Mucosa of rectum (tissue), 2 donors: ENCODE data around the gene ARFGAP3.

ENCODE experiments used
- H3K27ac ChIP-seq, 2 donors: one replicate each; pipeline ENCODE4 v1.7.0; 2013; ENCODE audit warnings: inconsistent platforms in 2 of 2, low read depth in 2 of 2, low read length in 2 of 2
- H3K27me3 ChIP-seq, 2 donors: one replicate each; pipeline ENCODE4 v1.7.0; 2013; ENCODE audit warnings: low read length in 2 of 2; ENCODE audit not compliant: control insufficient read depth in 2 of 2, insufficient read depth in 2 of 2
- H3K36me3 ChIP-seq, 2 donors: one replicate each; pipeline ENCODE4 v1.7.0; 2013; ENCODE audit warnings: low read length in 2 of 2; ENCODE audit not compliant: control insufficient read depth in 2 of 2, insufficient read depth in 2 of 2
- H3K4me1 ChIP-seq, 2 donors: one replicate each; pipeline ENCODE4 v1.7.0; 2013; ENCODE audit warnings: low read length in 2 of 2, mild to moderate bottlenecking in 1 of 2; ENCODE audit not compliant: control insufficient read depth in 2 of 2, insufficient read depth in 2 of 2
- H3K4me3 ChIP-seq, 2 donors: one replicate each; pipeline ENCODE4 v1.7.0; 2013; ENCODE audit warnings: low read length in 2 of 2
- H3K9ac ChIP-seq, 2 donors: one replicate each; pipeline ENCODE4 v1.7.0; 2013; ENCODE audit warnings: low read length in 2 of 2, low read depth in 1 of 2, mild to moderate bottlenecking in 1 of 2
- H3K9me3 ChIP-seq, 2 donors: one replicate each; pipeline ENCODE4 v1.7.0; 2013; ENCODE audit warnings: low read length in 2 of 2; ENCODE audit not compliant: control insufficient read depth in 2 of 2
- donor health status: healthy.
- donor health status: Normal muscosa, but diverticular disease.

Gene ARFGAP3

DNA sequence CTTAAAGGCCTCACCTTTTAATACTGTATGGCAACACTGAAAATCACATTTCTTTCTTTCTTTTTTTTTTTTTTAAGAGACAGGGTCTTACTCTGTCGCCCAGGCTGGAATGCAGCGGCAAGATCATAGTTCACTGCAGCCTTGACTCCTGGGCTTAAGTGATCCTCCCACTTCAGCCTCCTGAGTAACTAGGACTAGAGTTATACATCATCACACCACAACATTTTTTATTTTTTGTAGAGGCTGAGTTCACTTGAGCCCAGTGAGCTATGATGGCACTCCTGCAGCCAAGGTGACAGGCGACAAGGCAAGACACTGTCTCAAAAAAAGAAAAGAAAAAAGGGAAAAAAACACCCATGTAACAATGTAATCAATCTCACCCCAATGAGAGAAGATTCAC lies 10.0 kb downstream of the ARFGAP3 start:
- no peak overlapping the region for H3K27ac ChIP-seq
- no peaks in the 10 kb centered on the region for H3K27me3 ChIP-seq
- H3K36me3 ChIP-seq = peaks cover 9 to 13% of the 10 kb centered on the region in 2 donors
- no peaks in the 10 kb centered on the region for H3K9me3 ChIP-seq
- no peak overlapping the region for H3K9ac ChIP-seq
- H3K4me3 ChIP-seq = no peak overlapping the region
- H3K4me1 ChIP-seq = peaks cover 0 to 14% of the 10 kb centered on the region in 2 donors

DNA sequence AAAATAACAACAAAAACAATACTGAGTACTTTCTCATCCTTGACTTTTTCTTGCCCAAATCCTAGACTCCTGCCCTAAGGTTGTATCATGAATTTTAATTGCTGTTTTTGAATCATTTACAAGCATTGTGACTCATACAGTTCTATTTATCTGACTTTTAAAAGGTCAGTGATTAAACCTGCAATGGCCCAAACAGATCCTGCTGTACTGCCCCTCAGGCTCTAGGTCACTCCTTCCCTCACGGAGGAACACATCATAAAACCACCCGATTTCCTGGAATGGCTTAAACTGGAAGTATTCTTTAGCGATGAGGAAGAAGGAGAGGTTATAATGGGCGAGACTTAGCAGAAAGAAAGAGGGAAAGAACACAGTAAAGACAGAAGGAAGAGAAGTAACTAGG lies 12.3 kb downstream of the ARFGAP3 start:
- Histone ChIP-seq H3K27ac (peak overlapping the region; percentile 45 to 65), H3K9ac (no peak overlapping the region), H3K4me3 (peak overlapping the region in 1 of 2 donors; percentile 22), H3K36me3 (peaks cover 12 to 24% of the 10 kb centered on the region in 2 donors), H3K4me1 (peaks cover 0 to 14% of the 10 kb centered on the region in 2 donors), H3K27me3 (no peaks in the 10 kb centered on the region), H3K9me3 (no peaks in the 10 kb centered on the region)

DNA sequence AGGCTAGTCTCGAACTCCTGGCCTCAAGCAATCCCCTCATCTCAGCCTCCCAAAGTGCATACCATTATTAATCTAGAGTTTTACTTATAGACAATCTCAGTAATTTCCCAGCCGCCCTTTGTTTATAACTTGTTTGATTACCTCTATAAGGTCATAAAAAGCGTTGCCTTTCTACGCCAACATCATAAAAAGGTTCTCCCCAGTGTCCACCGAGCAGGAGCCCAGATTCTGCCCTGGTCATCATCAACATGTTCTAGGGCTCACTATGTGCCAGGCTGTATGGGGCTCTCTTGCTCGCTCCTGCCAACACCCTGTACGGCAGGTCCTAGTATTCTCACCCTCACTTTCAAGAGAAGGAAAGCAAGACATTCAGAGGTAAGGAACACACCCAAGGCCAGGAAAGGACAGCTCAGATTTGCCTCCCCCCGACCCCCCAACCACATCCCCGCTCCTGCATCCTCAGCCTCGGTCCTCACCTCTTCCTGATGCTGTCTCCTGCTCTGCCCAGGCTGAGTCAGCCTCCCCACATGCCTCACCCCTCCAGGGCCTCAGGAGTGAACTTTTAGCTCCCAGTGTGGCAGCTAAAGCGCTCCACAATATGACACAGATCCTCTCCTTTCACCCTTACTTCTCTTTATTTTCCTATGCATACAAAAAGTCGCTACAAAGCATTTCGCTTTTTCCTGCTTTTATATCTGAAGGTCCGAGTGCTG lies 14.3 kb downstream of the ARFGAP3 start:
- H3K4me1 ChIP-seq = peaks cover 0 to 14% of the 10 kb centered on the region in 2 donors
- no peaks in the 10 kb centered on the region for H3K9me3 ChIP-seq
- no peak overlapping the region for H3K4me3 ChIP-seq
- peak overlapping the region in 1 of 2 donors; percentile 11 for H3K27ac ChIP-seq
- H3K36me3 ChIP-seq = peaks cover 12 to 26% of the 10 kb centered on the region in 2 donors
- no peak overlapping the region for H3K9ac ChIP-seq
- no peaks in the 10 kb centered on the region for H3K27me3 ChIP-seq

DNA sequence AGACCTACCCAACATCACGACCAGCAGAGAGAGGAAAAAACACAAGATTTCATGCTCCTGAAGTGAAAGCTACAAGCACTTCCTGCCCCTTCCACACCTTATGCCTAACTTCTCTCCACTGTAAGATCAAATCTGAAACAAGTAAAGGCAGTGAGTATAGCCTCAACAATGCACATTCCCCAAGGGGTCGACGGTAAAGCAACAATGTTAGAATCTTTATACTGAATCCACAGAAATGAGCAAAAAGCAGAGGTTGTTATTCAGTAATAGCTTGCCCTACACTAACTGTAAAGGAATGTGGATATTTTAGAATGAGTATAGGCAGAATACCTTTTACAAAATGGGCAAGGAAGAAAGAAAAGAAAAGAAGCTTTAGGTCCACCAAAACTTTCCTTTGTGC lies 15.6 kb downstream of the ARFGAP3 start:
- Histone ChIP-seq H3K9ac (no peak overlapping the region), H3K9me3 (no peaks in the 10 kb centered on the region), H3K36me3 (peaks cover 11 to 23% of the 10 kb centered on the region in 2 donors), H3K4me3 (no peak overlapping the region), H3K4me1 (peaks cover 0 to 14% of the 10 kb centered on the region in 2 donors), H3K27me3 (no peaks in the 10 kb centered on the region), H3K27ac (no peak overlapping the region)

DNA sequence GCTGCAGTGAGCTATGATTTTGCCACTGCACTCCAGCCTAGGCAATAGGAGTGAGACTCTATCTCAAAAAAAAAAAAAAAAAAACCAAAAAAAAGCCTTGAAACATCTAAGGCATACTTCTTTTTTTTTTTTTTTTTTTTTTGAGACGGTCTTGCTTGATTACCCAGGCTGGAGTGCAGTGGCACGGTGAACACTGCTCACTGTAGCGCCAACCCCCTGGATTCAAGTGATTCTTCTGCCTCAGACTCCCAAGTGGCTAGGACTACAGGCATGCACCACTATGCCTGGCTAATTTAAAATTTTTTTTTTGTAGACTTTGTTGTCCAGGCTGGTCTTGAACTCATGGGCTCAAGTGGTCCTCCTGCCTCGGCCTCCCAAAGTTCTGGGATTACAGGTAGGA lies 19.5 kb downstream of the ARFGAP3 start:
- Histone ChIP-seq H3K27me3 (no peaks in the 10 kb centered on the region), H3K9ac (no peak overlapping the region), H3K27ac (no peak overlapping the region), H3K4me3 (no peak overlapping the region), H3K36me3 (peaks cover 17 to 43% of the 10 kb centered on the region in 2 donors), H3K4me1 (peaks cover 0 to 3% of the 10 kb centered on the region in 2 donors), H3K9me3 (no peaks in the 10 kb centered on the region)

DNA sequence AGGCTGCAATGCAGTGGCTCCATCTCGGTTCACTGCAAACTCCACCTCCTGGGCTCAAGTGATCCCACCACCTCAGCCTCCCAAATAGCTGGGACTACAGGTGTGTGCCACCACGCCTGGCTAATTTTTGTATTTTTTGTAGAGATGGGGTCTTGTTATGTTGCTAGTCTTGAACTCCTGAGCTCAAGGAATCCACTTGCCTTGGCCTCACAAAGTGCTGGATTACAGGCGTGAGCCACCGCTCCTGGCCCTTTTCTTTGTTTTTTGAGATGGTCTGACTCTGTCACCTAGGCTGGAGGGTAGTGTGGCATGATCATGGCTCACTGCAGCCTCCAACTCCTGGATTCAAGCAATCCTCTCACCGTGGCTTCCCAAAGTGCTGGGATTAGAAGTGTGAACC lies 21.0 kb downstream of the ARFGAP3 start:
- H3K4me1 ChIP-seq = no peaks in the 10 kb centered on the region
- no peaks in the 10 kb centered on the region for H3K27me3 ChIP-seq
- H3K36me3 ChIP-seq = peaks cover 20 to 50% of the 10 kb centered on the region in 2 donors
- no peaks in the 10 kb centered on the region for H3K9me3 ChIP-seq
- no peak overlapping the region for H3K9ac ChIP-seq
- H3K4me3 ChIP-seq = no peak overlapping the region
- H3K27ac ChIP-seq = no peak overlapping the region

DNA sequence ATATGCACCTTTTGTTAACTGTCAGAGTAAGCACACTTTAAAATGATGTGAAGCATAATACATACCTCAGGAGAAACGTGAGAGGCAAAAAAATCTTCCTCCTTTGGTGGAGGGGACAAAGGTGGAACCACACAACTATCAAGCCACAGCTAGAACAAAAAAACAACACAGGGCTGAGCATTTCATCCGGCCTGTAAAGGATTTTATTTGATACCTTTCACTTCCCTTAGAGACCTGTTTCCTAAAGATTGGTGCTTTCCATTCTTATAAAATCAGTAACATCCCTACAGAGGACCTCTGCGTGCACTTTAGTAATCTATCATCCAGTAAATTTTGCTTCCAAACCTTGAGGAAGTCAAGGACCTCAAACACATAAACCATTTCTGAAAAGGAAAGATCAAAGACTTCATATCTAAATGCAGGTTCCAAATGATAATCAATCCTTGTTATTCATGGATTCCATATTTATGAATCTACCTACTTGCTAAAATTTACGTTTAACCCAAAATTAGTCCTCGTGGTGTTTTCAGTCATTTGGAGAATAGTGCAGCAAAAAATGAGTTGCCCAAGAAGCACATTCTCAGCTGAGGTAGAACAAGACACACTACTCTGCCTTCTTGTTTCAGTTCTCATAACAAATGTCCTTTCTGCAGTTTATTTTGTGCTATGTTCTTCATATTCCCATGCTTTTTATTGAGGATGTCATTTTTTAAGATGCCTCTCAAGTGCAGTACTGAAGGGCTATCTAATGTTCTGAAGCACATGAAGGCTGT lies 22.7 kb downstream of the ARFGAP3 start:
- Histone ChIP-seq H3K4me1 (no peaks in the 10 kb centered on the region), H3K27me3 (no peaks in the 10 kb centered on the region), H3K9ac (no peak overlapping the region), H3K9me3 (no peaks in the 10 kb centered on the region), H3K36me3 (peaks cover 26 to 51% of the 10 kb centered on the region in 2 donors), H3K27ac (no peak overlapping the region), H3K4me3 (no peak overlapping the region)

DNA sequence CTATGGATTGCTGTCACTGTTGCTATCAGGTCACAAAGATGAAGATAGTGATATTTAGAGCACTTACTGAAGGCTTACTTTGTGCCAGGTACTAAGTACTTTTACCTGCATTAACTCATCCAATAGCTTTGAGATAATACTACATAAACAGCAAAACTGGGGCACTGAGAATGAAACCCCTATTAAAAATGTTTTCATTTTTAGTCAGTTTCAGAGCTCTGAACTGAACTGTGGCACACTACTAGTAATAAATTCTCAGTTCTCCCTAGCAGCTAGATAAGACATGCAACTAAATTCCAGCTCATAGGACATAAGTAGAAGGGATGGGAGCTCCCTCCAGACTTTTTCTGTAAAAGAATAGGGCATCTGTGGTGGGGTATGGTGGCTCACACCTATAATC lies 24.0 kb downstream of the ARFGAP3 start:
- no peaks in the 10 kb centered on the region for H3K4me1 ChIP-seq
- H3K9ac ChIP-seq = no peak overlapping the region
- no peaks in the 10 kb centered on the region for H3K9me3 ChIP-seq
- no peak overlapping the region for H3K4me3 ChIP-seq
- H3K27me3 ChIP-seq = no peaks in the 10 kb centered on the region
- no peak overlapping the region for H3K27ac ChIP-seq
- peaks cover 30 to 51% of the 10 kb centered on the region in 2 donors for H3K36me3 ChIP-seq

DNA sequence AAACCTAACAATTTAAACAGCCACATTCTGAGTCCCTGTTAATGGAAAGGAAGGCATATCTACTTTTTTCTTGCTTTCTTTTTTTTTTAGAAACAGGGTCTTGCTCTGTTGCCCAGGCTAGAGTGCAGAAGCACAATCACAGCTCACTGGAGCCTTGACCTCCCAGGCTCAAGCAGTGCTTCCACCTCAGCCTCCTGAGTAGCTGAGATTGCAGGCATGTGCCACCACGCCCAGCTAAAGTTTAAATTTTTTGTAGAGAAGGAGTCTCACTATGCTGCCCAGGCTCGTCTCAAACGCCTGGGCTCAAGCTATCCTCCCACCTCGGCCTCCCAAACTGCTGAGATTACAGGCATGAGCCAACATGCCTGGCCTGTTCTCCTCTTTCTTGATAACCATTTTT lies 25.4 kb downstream of the ARFGAP3 start:
- Histone ChIP-seq H3K27ac (no peak overlapping the region), H3K4me1 (no peaks in the 10 kb centered on the region), H3K9me3 (no peaks in the 10 kb centered on the region), H3K4me3 (no peak overlapping the region), H3K36me3 (peaks cover 31 to 51% of the 10 kb centered on the region in 2 donors), H3K27me3 (no peaks in the 10 kb centered on the region), H3K9ac (no peak overlapping the region)

DNA sequence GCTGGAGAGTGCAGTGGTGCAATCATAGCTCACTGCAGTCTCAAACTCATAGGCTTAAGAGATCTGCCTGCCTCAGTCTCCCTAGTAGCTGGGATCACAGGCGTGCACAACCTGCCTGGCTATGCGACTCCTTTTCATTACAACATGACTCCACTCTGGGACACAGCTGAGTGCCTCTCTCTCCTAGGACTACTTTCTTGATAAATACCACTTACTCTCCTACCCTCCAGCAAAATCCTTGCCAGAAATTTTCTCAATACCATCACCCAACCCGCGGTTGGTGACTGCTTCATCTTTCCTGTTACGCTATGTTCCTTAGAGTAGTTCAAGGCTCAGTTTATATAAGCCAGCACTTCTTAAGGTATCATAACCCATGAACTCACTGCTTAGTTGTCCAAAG lies 26.9 kb downstream of the ARFGAP3 start:
- Histone ChIP-seq H3K4me1 (no peaks in the 10 kb centered on the region), H3K9ac (no peak overlapping the region), H3K9me3 (no peaks in the 10 kb centered on the region), H3K27ac (no peak overlapping the region), H3K36me3 (peaks cover 32 to 52% of the 10 kb centered on the region in 2 donors), H3K27me3 (no peaks in the 10 kb centered on the region), H3K4me3 (no peak overlapping the region)
